ENCODE measurements around the gene SS18L1. TPM values are rescaled to one million over a fixed set of nuclear protein-coding genes. Genes with fewer than 3 reads are reported as not detected.

Gene SS18L1
- total RNA-seq, 3 donors from 2014 or later, result 14.4 to 16.1 (median 14.5) TPM

GRCh38 chr20:62150310-62150575 is 6.7 kb downstream of the SS18L1 start:
- ATAC-seq (no peak), DNase-seq (no peak)
- no peak overlapping the region for H3K4me3 Mint-ChIP-seq
- H3K36me3 Mint-ChIP-seq (ENCODE audit: insufficient read depth), result peaks cover 25% of the 10 kb centered on the region
- peaks cover 11% of the 10 kb centered on the region for H3K9me3 Mint-ChIP-seq
- peaks cover 24% of the 10 kb centered on the region for H3K4me1 Mint-ChIP-seq (ENCODE audit: low read depth)
- no peaks in the 10 kb centered on the region for H3K27me3 Mint-ChIP-seq (ENCODE audit: low read depth)

GRCh38 chr20:62151225-62151624 is 7.7 kb downstream of the SS18L1 start:
- ATAC-seq, result no peak
- DNase-seq, result no peak
- no peak overlapping the region for H3K4me3 Mint-ChIP-seq
- H3K27me3 Mint-ChIP-seq (ENCODE audit: low read depth), result no peaks in the 10 kb centered on the region
- H3K36me3 Mint-ChIP-seq (ENCODE audit: insufficient read depth), result peaks cover 32% of the 10 kb centered on the region
- peaks cover 18% of the 10 kb centered on the region for H3K4me1 Mint-ChIP-seq (ENCODE audit: low read depth)
- H3K9me3 Mint-ChIP-seq, result peaks cover 11% of the 10 kb centered on the region

GRCh38 chr20:62151835-62152364 is 8.3 kb downstream of the SS18L1 start:
- Mint-ChIP-seq H3K9me3 (peaks cover 11% of the 10 kb centered on the region), H3K27me3 (ENCODE audit: low read depth) (no peaks in the 10 kb centered on the region), H3K4me1 (ENCODE audit: low read depth) (peaks cover 18% of the 10 kb centered on the region), H3K4me3 (no peak overlapping the region), H3K36me3 (ENCODE audit: insufficient read depth) (peaks cover 32% of the 10 kb centered on the region)
- no peak for ATAC-seq
- no peak for DNase-seq

- peaks cover 17% of the 10 kb centered on the region for H3K4me1 Mint-ChIP-seq (ENCODE audit: low read depth)
- H3K27me3 Mint-ChIP-seq (ENCODE audit: low read depth), result no peaks in the 10 kb centered on the region
- no peak for DNase-seq
- peaks cover 34% of the 10 kb centered on the region for H3K36me3 Mint-ChIP-seq (ENCODE audit: insufficient read depth)
- no peak overlapping the region for H3K4me3 Mint-ChIP-seq
- no peak for ATAC-seq
- H3K9me3 Mint-ChIP-seq, result peaks cover 11% of the 10 kb centered on the region
Measured at GRCh38 chr20:62155428-62156253, 12.1 kb downstream of the SS18L1 start.

GRCh38 chr20:62156254-62156556 is 12.6 kb downstream of the SS18L1 start:
- DNase-seq (no peak), ATAC-seq (no peak)
- Mint-ChIP-seq H3K4me3 (no peak overlapping the region), H3K4me1 (ENCODE audit: low read depth) (peaks cover 17% of the 10 kb centered on the region), H3K9me3 (peaks cover 11% of the 10 kb centered on the region), H3K27me3 (ENCODE audit: low read depth) (no peaks in the 10 kb centered on the region), H3K36me3 (ENCODE audit: insufficient read depth) (peaks cover 36% of the 10 kb centered on the region)

- DNase-seq, result peak; percentile 73
- Mint-ChIP-seq H3K27me3 (ENCODE audit: low read depth) (no peaks in the 10 kb centered on the region), H3K4me1 (ENCODE audit: low read depth) (peaks cover 17% of the 10 kb centered on the region), H3K9me3 (peaks cover 11% of the 10 kb centered on the region), H3K4me3 (no peak overlapping the region), H3K36me3 (ENCODE audit: insufficient read depth) (peaks cover 36% of the 10 kb centered on the region)
- ATAC-seq, result peak; percentile 81 to 90
Measured at GRCh38 chr20:62156592-62157386, 13.2 kb downstream of the SS18L1 start.

- no peaks in the 10 kb centered on the region for H3K27me3 Mint-ChIP-seq (ENCODE audit: low read depth)
- H3K9me3 Mint-ChIP-seq, result peaks cover 11% of the 10 kb centered on the region
- ATAC-seq (no peak), DNase-seq (no peak)
- peaks cover 32% of the 10 kb centered on the region for H3K36me3 Mint-ChIP-seq (ENCODE audit: insufficient read depth)
- H3K4me1 Mint-ChIP-seq (ENCODE audit: low read depth), result peaks cover 15% of the 10 kb centered on the region
- H3K4me3 Mint-ChIP-seq, result no peak overlapping the region
Measured at GRCh38 chr20:62157387-62158087, 14.0 kb downstream of the SS18L1 start.

GRCh38 chr20:62158088-62158400 is 14.5 kb downstream of the SS18L1 start:
- Mint-ChIP-seq H3K9me3 (peaks cover 7% of the 10 kb centered on the region), H3K27me3 (ENCODE audit: low read depth) (no peaks in the 10 kb centered on the region), H3K36me3 (ENCODE audit: insufficient read depth) (peaks cover 27% of the 10 kb centered on the region), H3K4me3 (no peak overlapping the region), H3K4me1 (ENCODE audit: low read depth) (peaks cover 15% of the 10 kb centered on the region)
- no peak for ATAC-seq
- no peak for DNase-seq

- no peaks in the 10 kb centered on the region for H3K27me3 Mint-ChIP-seq (ENCODE audit: low read depth)
- no peak for ATAC-seq
- no peak for DNase-seq
- peaks cover 24% of the 10 kb centered on the region for H3K36me3 Mint-ChIP-seq (ENCODE audit: insufficient read depth)
- H3K4me1 Mint-ChIP-seq (ENCODE audit: low read depth), result peaks cover 15% of the 10 kb centered on the region
- peaks cover 5% of the 10 kb centered on the region for H3K9me3 Mint-ChIP-seq
- no peak overlapping the region for H3K4me3 Mint-ChIP-seq
Measured at GRCh38 chr20:62158541-62158940, 15.0 kb downstream of the SS18L1 start.

GRCh38 chr20:62159052-62159451 is 15.5 kb downstream of the SS18L1 start:
- ATAC-seq (no peak), DNase-seq (no peak)
- peaks cover 11% of the 10 kb centered on the region for H3K4me1 Mint-ChIP-seq (ENCODE audit: low read depth)
- H3K9me3 Mint-ChIP-seq, result no peaks in the 10 kb centered on the region
- H3K27me3 Mint-ChIP-seq (ENCODE audit: low read depth), result no peaks in the 10 kb centered on the region
- H3K4me3 Mint-ChIP-seq, result no peak overlapping the region
- H3K36me3 Mint-ChIP-seq (ENCODE audit: insufficient read depth), result peaks cover 23% of the 10 kb centered on the region

- Mint-ChIP-seq H3K4me1 (ENCODE audit: low read depth) (peaks cover 11% of the 10 kb centered on the region), H3K27me3 (ENCODE audit: low read depth) (no peaks in the 10 kb centered on the region), H3K9me3 (no peaks in the 10 kb centered on the region), H3K36me3 (ENCODE audit: insufficient read depth) (peaks cover 20% of the 10 kb centered on the region), H3K4me3 (no peak overlapping the region)
- peak; percentile 67 to 83 for ATAC-seq
- DNase-seq, result peak; percentile 38
Measured at GRCh38 chr20:62159839-62160238, 16.3 kb downstream of the SS18L1 start.

- Mint-ChIP-seq H3K4me3 (no peak overlapping the region), H3K9me3 (no peaks in the 10 kb centered on the region), H3K4me1 (ENCODE audit: low read depth) (peaks cover 11% of the 10 kb centered on the region), H3K27me3 (ENCODE audit: low read depth) (no peaks in the 10 kb centered on the region), H3K36me3 (ENCODE audit: insufficient read depth) (peaks cover 20% of the 10 kb centered on the region)
- ATAC-seq, result no peak
- DNase-seq, result no peak
Measured at GRCh38 chr20:62160253-62160652, 16.7 kb downstream of the SS18L1 start.

- peaks cover 18% of the 10 kb centered on the region for H3K36me3 Mint-ChIP-seq (ENCODE audit: insufficient read depth)
- DNase-seq, result no peak
Measured at GRCh38 chr20:62160876-62161275, 17.3 kb downstream of the SS18L1 start.

GRCh38 chr20:62161347-62161746 is 17.8 kb downstream of the SS18L1 start:
- no peak for ATAC-seq
- DNase-seq, result no peak
- no peak overlapping the region for H3K4me3 Mint-ChIP-seq

More at GRCh38 chr20:62160876-62161275, 17.3 kb downstream of the SS18L1 start:
- ATAC-seq, result no peak
- Mint-ChIP-seq H3K9me3 (no peaks in the 10 kb centered on the region), H3K4me3 (no peak overlapping the region), H3K4me1 (ENCODE audit: low read depth) (peaks cover 11% of the 10 kb centered on the region), H3K27me3 (ENCODE audit: low read depth) (no peaks in the 10 kb centered on the region)

More at GRCh38 chr20:62161347-62161746, 17.8 kb downstream of the SS18L1 start:
- no peaks in the 10 kb centered on the region for H3K27me3 Mint-ChIP-seq (ENCODE audit: low read depth)
- H3K9me3 Mint-ChIP-seq, result no peaks in the 10 kb centered on the region
- peaks cover 7% of the 10 kb centered on the region for H3K4me1 Mint-ChIP-seq (ENCODE audit: low read depth)
- peaks cover 17% of the 10 kb centered on the region for H3K36me3 Mint-ChIP-seq (ENCODE audit: insufficient read depth)

Data from activated T-cell treated with anti-CD3 and anti-CD28 coated beads, Interleukin-2, amount 50 U/mL, for 4 hours (primary cell).